B cell (primary cell): ENCODE data around the gene SF1. TPM values are rescaled to one million over a fixed set of nuclear protein-coding genes. Genes with fewer than 3 reads are reported as not detected.

ENCODE experiments used
- ATAC-seq: fragments of 200-7000 bp; cut with Tn5 transposase; one replicate; pipeline ENCODE4 v1.10.0; 2021; ENCODE audit warnings: low read depth, mild to moderate bottlenecking, moderate number of reproducible peaks, moderate library complexity
- CTCF ChIA-PET: fragments of 350-600 bp; sonication (Branson Sonifier 250); formaldehyde crosslinking; loops from one replicate; lab custom pipeline; 2021; ENCODE audit warnings: antibody characterized with exemption, inconsistent platforms; lab: Charles Lee
- POLR2A ChIA-PET: fragments of 350-600 bp; sonication (Branson Sonifier 250); formaldehyde crosslinking; loops from one replicate; lab custom pipeline; 2021; ENCODE audit warnings: antibody characterized with exemption; lab: Charles Lee
- DNase-seq: peaks from one replicate; pipeline ENCODE4 v3.0.0; 2013
- H2AFZ ChIP-seq: 2 replicates; pipeline ENCODE4 v1.6.1; 2012; ENCODE audit warnings: mild to moderate bottlenecking, low read depth, low read length; ENCODE audit not compliant: insufficient read depth, poor library complexity, severe bottlenecking
- H3K27ac ChIP-seq, 2 donors: 1 replicate in 1 of 2; 2 replicates in 1 of 2; pipeline ENCODE4 v1.5.1; 2012 to 2013; ENCODE audit warnings: low read length in 2 of 2, mild to moderate bottlenecking in 2 of 2, moderate library complexity in 1 of 2
- H3K27me3 ChIP-seq, 4 experiments: fragments of 200-600 bp in 1 of 4; sonication (generic) in 1 of 4; replicated peaks in 1 of 4; 1 replicate in 2 of 4; 2 replicates in 2 of 4; pipeline versions ENCODE4 v1.6.1 to v1.7.0; 2013 to 2016; ENCODE audit warnings: low read length in 3 of 4, mild to moderate bottlenecking in 2 of 4, mixed read lengths in 1 of 4, moderate library complexity in 1 of 4; ENCODE audit not compliant: insufficient read depth in 4 of 4, control insufficient read depth in 3 of 4; ENCODE audit errors: control extremely low read depth in 1 of 4
- H3K36me3 ChIP-seq, 2 experiments: replicated peaks in 1 of 2; 1 replicate in 1 of 2; 2 replicates in 1 of 2; pipeline versions ENCODE4 v1.6.1 to v1.7.1; 2013; ENCODE audit warnings: low read length in 1 of 2; ENCODE audit not compliant: insufficient read depth in 2 of 2, control insufficient read depth in 1 of 2; ENCODE audit errors: control extremely low read depth in 1 of 2, extremely low read depth in 1 of 2
- H3K4me1 ChIP-seq, 2 donors: fragments of 200-600 bp in 1 of 2; sonication (generic) in 1 of 2; 1 replicate in 1 of 2; 2 replicates in 1 of 2; pipeline versions ENCODE4 v1.5.1 to v1.6.1; 2013 to 2017; ENCODE audit warnings: low read length in 2 of 2; ENCODE audit not compliant: control insufficient read depth in 2 of 2, insufficient read depth in 2 of 2
- H3K4me2 ChIP-seq: replicated peaks from 2 replicates; pipeline ENCODE3; 2012; ENCODE audit warnings: mild to moderate bottlenecking, low read depth, low read length; ENCODE audit not compliant: poor library complexity, severe bottlenecking
- H3K4me3 ChIP-seq, 5 experiments: fragments of 200-600 bp in 1 of 5; sonication (generic) in 1 of 5; 1 replicate in 3 of 5; 2 replicates in 2 of 5; pipeline versions ENCODE4 v1.5.1 to v1.7.0; 2011 to 2016; ENCODE audit warnings: low read length in 4 of 5, mild to moderate bottlenecking in 4 of 5, low read depth in 2 of 5, control low read depth in 1 of 5, moderate library complexity in 1 of 5; ENCODE audit not compliant: insufficient read depth in 1 of 5; ENCODE audit errors: control extremely low read depth in 1 of 5, extremely low read depth in 1 of 5
- H3K79me2 ChIP-seq: fragments of 200-600 bp; sonication (generic); one replicate; pipeline ENCODE4 v1.6.0; 2016; ENCODE audit warnings: low read length; ENCODE audit not compliant: control insufficient read depth, insufficient read depth
- H3K9ac ChIP-seq: fragments of 200-600 bp; sonication (generic); 2 replicates; pipeline ENCODE4 v1.6.1; 2017; ENCODE audit warnings: mild to moderate bottlenecking, low read length, moderate library complexity
- H3K9me3 ChIP-seq, 3 donors: one replicate each; pipeline versions ENCODE4 v1.6.1 to v1.7.1; 2013; ENCODE audit warnings: low read length in 2 of 3; ENCODE audit not compliant: control insufficient read depth in 2 of 3, insufficient read depth in 1 of 3; ENCODE audit errors: control extremely low read depth in 1 of 3
- H4K20me1 ChIP-seq: 2 replicates; pipeline ENCODE4 v1.6.0; 2012; ENCODE audit warnings: mild to moderate bottlenecking, low read length; ENCODE audit not compliant: insufficient read depth, control insufficient read depth, poor library complexity, severe bottlenecking
- H3K27ac Mint-ChIP-seq: one replicate; pipeline ENCODE4 v1.8.0; 2021; ENCODE audit warnings: mixed read lengths
- H3K27me3 Mint-ChIP-seq: one replicate; pipeline ENCODE4 v1.8.0; 2021; ENCODE audit warnings: mixed read lengths
- H3K4me1 Mint-ChIP-seq: one replicate; pipeline ENCODE4 v1.8.0; 2021; ENCODE audit warnings: mixed read lengths
- H3K4me3 Mint-ChIP-seq: one replicate; pipeline ENCODE4 v1.8.0; 2021; ENCODE audit warnings: mixed read lengths
- H3K9me3 Mint-ChIP-seq: one replicate; pipeline ENCODE4 v1.8.0; 2022; ENCODE audit warnings: mixed read lengths; ENCODE audit not compliant: insufficient read depth
- CTCF ChIP-seq: fragments of 200-600 bp; IDR thresholded peaks from one replicate; pipeline ENCODE4 v1.8.0; 2022; ENCODE audit warnings: antibody characterized with exemption, mild to moderate bottlenecking
- EZH2 ChIP-seq: IDR thresholded peaks from 2 replicates; pipeline ENCODE4 v1.6.1; 2012; ENCODE audit warnings: borderline replicate concordance, low read depth, mild to moderate bottlenecking, moderate library complexity, low read length; ENCODE audit not compliant: insufficient read depth, poor library complexity, severe bottlenecking
- WGBS: methylation state at CpG from one replicate; pipeline ENCODE4 v1.1.5; 2013; ENCODE audit warnings: missing lambda C conversion rate; ENCODE audit not compliant: insufficient coverage; 5-methylcytosine and 5-hydroxymethylcytosine counted together
- intact Hi-C: fragments of 100-400 bp; cut with micrococcal nuclease; formaldehyde crosslinking; loops from one replicate; pipeline ENCODE4 v1.10.0; 2022
- polyA plus RNA-seq: library from polyadenylated mRNA; depleted of rRNA; stranded (reverse); fragments of >200 nt; gene quantifications from 2 replicates; pipeline ENCODE4 v1.2.3, GENCODE V29; 2012
- total RNA-seq, 2 donors: library from RNA; stranded (reverse); fragments of 120-200 nt in 1 of 2; gene quantifications; 1 replicate in 1 of 2; 2 replicates in 1 of 2; pipeline versions ENCODE4 v1.2.3 to v1.2.4, GENCODE V29; 2013 to 2022

The SF1 gene
- total and polyA plus RNA-seq, 2 donors (not counting 1 experiment from before 2014, with no cell fraction given), result 369 to 931 TPM

DNA sequence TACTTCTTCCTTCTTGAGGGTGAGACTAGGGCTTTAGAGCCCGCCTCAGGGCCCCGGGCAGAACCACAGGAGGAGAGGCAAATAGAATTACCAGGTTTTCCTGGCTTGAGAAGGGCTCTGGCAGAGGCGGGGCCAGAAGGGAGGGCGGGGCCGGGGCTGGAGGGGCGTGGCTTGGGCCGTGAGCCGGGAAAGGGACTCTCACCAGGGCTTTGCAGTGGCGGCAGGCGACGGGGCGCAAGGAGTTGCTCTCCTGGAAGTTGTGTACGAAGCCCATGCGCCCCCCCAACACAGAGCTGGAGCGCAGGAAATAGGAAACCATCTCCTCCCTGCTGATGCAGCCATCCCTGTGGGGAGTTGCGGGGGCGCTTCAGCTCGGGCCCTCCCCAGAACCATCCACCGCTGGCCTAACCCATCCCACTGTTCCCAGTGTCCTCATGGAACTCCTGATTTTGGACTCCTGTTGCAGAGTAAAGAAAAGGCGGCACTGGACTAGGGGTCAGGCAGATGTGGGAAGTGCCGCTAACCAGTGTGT lies 48.4 kb downstream of the SF1 start:
- WGBS, result 80% methylated on average over 18 of the region's 21 CpGs
- H3K36me3 ChIP-seq, result peaks cover 2 to 76% of the 10 kb centered on the region in 2 experiments
- no peak overlapping the region for H2AFZ ChIP-seq
- ChIA-PET CTCF (no interaction called here), POLR2A (no interaction called here)
- DNase-seq (no peak), ATAC-seq (no peak)
- Mint-ChIP-seq H3K4me3 (no peak overlapping the region), H3K9me3 (no peaks in the 10 kb centered on the region), H3K27ac (peak overlapping the region; percentile 41), H3K4me1 (peaks cover 19% of the 10 kb centered on the region), H3K27me3 (no peaks in the 10 kb centered on the region)
- peaks cover 88% of the 10 kb centered on the region for H4K20me1 ChIP-seq
- no peaks in the 10 kb centered on the region for H3K9me3 ChIP-seq
- H3K4me3 ChIP-seq, result no peak overlapping the region
- H3K4me2 ChIP-seq, result no peak overlapping the region
- H3K27me3 ChIP-seq, result no peaks in the 10 kb centered on the region
- H3K27ac ChIP-seq, result no peak overlapping the region
- no peak overlapping the region for H3K9ac ChIP-seq
- H3K4me1 ChIP-seq, result peaks cover 0 to 1% of the 10 kb centered on the region in 2 donors
- intact Hi-C loops, result no loop called here
- TF ChIP-seq CTCF, result no peak
- TF ChIP-seq EZH2, result no peak
- peaks cover 6% of the 10 kb centered on the region for H3K79me2 ChIP-seq

DNA sequence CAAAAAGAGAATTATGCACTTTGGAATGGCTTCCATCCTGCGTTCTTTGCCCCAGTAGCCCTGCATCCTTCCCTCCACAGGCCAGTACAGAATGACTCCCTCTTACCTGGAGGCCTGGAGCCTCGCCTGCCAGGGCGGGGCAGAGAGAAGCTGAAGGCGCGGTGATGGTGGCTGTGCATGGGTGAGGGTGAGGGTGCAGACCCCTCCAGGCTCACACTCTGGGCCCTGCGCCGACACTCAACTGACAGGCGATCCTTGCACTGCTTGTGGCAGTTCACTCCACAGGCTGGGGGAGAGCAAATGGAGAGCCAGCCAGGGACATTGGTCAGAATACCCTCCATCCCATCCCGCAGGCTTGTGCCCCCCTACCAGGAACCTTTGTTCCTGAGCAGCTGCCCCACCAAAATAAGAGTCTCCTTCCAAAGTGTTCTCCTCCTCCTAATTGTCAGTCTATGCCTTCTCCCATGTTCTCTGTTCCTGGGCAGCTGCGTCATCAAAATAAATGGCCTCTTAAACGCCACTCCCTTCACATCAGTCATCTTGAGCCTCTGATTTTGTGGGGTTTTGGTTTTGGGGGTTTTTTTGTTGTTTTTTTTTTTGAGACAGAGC lies 49.5 kb downstream of the SF1 start:
- intact Hi-C loops, result no loop called here
- CTCF ChIA-PET, result interaction anchor here (0.7 kb wide), 1 partner anchor 33 kb away, joined by 6 read pairs; no protein-coding TSS in a partner anchor

More for the DNA sequence above, 49.5 kb downstream of the SF1 start:
- Histone ChIP-seq H3K79me2 (peaks cover 6% of the 10 kb centered on the region), H3K4me3 (no peak overlapping the region), H3K4me2 (no peak overlapping the region), H4K20me1 (peaks cover 88% of the 10 kb centered on the region), H3K4me1 (peaks cover 8 to 12% of the 10 kb centered on the region in 2 donors), H3K27ac (no peak overlapping the region), H3K9ac (no peak overlapping the region), H3K27me3 (no peaks in the 10 kb centered on the region), H2AFZ (no peak overlapping the region), H3K9me3 (no peaks in the 10 kb centered on the region), H3K36me3 (peaks cover 0 to 66% of the 10 kb centered on the region in 2 experiments)
- POLR2A ChIA-PET, result interaction anchor here (0.5 to 0.6 kb wide), 2 partner anchors 10 to 13 kb away, joined by 3 read pairs; no protein-coding TSS in a partner anchor
- 100% methylated on average over 6 of the region's 11 CpGs for WGBS
- no peak for DNase-seq
- Mint-ChIP-seq H3K27ac (no peak overlapping the region), H3K27me3 (no peaks in the 10 kb centered on the region), H3K4me1 (peaks cover 23% of the 10 kb centered on the region), H3K9me3 (no peaks in the 10 kb centered on the region), H3K4me3 (no peak overlapping the region)
- no peak for ATAC-seq
- no peak for TF ChIP-seq CTCF
- TF ChIP-seq EZH2, result no peak
